Measurements from ENCODE around the gene COL15A1.

The COL15A1 gene

GRCh38 chr9:99063522-99063921 is 119.8 kb downstream of the COL15A1 start:
- DNase-seq: no peak

DNA sequence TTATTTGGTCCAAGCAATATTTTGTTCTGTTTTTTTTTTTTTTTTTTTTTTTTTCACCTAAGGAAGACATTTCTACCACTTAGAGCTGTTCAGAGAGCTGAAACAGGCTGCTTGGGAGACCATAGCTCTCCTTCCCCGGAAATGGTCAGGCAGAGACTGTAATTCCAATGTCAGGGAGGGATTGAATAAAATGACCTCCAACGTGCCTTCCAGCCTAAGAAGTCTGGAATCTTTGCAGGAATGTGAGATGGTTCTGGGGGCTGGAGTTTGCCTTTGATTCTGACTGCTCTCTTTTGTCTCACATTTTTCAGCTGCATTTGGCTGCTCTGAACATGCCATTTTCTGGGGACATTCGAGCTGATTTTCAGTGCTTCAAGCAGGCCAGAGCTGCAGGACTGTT is 122.9 kb downstream of the COL15A1 start:
- DNase-seq: no peak

DNA sequence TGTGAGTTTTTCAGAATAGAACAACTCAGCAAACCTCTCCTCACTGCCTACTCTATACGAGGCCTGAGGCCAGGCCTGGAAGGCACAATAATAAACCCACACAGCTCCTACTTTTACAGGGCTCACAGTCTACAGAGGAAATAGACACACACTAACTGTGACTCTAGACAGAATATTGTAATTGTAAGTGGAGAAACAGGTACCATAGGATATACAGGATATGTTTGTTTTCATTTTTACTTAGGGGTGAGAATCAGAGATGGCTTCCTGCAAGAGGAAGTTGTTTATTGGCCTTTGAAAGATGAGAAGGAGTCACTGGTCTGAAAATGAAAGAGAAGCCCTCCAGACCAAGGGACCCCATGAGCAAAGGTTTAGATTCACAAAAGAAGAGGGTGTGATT is 125.4 kb downstream of the COL15A1 start:
- DNase-seq: no peak

GRCh38 chr9:99069546-99069945 is 125.8 kb downstream of the COL15A1 start:
- DNase-seq: no peak

GRCh38 chr9:99070681-99071080 is 127.0 kb downstream of the COL15A1 start:
- no peak for DNase-seq

DNA sequence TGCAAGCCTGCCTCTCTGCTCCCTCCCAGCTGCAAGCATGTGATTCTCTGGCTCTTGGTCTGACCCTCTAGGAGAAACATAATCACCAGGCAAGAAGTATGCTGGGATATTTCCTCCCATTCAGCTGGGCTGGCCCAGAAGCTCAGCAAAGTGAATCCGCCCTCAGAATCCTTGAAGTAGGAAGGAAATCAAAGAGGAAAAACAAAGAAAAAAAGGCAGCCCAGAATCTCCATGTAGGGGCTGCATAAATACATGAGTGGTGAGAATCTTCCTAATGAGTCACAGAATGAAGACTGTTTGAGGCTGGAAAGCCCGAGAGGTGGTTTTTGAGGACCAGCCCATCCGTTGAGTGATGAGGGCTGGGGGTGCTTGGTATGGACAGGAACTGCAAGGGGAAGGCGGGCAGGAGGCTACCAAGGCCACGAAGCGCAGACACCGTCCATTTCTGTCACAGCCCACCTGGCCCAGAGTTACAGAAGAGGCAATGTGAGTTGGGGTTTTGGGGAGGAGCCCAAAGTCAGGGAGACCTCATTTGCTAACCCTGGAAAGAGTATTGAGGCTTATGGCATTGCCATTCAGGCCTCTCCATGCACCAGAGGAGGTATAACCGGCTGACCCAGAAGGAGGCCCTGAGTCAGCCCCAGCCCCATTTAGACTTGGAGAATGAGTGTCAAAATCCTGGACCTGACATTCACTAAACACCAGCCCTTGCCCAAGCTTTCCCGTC is 127.8 kb downstream of the COL15A1 start:
- no peak for DNase-seq

GRCh38 chr9:99072040-99072394 is 128.3 kb downstream of the COL15A1 start:
- no peak for DNase-seq

DNA sequence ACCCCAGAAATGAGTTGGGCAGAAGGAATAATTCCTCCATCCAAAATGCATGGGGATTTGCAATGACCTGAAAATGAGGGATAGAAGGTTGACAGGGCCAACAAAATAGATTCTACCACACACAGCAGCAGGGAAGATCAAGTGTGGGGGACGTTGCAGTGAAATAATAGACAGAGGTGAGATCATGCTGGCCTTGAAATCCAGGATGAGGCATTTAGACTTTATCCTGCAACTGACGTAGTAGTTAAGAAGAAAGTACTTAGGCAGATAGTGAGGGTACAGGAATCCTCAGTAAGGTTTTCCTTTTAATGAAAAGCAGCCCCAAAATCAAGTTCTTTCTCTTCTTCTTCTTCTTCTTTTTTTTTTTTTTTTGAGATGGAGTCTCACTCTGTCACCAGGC is 129.6 kb downstream of the COL15A1 start:
- no peak for DNase-seq

DNA sequence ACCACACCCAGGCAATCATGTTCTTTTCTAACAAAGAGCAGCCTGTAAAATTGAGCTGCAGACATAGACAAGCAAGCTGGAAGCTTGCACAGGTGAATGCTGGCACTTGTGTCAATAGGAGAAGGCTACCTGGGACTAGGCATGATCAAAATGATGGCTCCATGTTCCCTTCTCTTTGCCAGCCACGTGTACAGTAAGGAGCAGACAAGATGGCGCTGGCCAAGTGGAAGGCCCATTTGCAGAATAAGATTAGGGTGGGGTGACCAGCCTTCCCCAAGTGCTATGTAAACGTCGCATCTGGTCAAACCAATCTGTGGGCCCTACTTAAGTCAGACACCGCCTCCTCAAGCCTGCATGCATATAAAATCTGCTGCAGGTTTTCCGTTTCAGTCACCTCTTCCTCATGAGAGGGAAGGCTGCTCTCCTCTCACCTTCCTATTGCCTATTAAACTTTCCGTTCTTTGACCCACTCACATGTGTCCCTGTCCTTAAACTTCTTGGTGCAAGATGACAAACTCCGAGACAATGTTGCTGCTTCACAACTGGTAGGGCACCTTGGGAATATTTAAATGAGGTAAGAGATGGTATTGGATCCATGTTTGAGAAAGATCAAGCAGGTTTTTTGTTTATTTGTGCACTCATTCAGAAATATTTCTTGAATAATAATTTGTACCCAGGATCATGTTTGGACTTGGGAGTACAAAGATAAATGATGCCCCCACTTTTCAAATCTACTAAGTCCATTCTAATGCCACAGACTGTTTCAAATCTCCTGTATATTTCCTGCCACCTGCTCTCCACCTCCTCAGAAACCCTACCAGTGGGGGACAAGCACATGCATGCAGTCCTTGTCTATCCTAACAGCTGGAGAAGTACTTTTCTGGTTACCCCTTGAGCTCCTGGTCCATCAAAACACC is 130.5 kb downstream of the COL15A1 start:
- DNase-seq: no peak

- DNase-seq: no peak
These were observed 131.2 kb downstream of the COL15A1 start for GRCh38 chr9:99074902-99075245.

DNA sequence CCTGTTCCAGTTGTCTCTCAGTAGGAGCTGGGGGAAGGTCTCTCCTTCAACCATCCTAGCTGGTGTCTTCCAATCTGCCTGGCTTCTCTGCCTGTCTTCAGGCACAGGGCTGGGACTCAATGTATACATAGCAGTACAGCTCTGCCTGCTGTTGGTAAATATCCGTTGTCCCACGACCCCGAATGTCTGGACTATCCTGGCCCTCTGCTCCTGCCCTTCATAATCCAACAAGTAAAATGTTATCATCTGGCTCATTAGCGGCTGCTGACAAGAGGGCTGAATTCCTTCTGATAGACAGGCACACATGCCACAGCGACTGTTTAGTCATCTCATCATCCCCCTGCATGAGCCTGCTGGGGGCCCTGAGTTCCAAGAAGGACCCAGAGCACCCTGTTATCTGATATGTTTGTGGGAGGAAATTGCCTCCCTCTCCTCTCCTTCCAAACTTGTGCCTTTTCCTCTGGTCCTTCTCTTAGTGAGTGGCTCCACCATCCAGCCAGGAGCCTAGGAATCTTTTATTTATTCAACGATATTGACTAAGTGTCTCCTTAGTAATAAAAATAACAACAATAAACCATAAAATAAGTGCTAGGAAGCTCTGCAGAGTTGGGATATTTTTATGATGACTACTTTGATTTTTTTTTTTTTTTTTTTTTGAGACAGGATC is 131.7 kb downstream of the COL15A1 start:
- DNase-seq: no peak

- DNase-seq: no peak
These were observed 132.3 kb downstream of the COL15A1 start for GRCh38 chr9:99076030-99076429.

- no peak for DNase-seq
These were observed 132.9 kb downstream of the COL15A1 start for GRCh38 chr9:99076483-99077171.

DNA sequence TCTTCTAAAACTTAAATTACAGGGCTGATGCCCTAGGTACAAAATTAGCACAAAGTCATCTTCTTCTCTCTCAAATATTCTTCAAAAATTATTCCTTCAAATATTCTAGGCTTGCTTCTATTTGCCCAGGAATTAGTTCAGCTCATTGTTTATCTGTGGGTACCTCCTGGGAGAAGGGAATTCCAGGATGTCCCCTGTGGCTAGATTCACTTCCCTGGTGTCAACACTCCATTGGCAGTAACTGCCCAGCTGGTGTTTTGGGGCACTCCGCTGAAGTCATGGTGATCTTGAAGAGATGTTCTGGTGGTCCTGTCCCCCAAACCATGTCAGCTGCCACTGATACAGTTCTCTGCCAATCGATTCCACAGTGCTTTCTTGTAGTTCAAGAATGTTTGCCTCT is 135.0 kb downstream of the COL15A1 start:
- no peak for DNase-seq

DNA sequence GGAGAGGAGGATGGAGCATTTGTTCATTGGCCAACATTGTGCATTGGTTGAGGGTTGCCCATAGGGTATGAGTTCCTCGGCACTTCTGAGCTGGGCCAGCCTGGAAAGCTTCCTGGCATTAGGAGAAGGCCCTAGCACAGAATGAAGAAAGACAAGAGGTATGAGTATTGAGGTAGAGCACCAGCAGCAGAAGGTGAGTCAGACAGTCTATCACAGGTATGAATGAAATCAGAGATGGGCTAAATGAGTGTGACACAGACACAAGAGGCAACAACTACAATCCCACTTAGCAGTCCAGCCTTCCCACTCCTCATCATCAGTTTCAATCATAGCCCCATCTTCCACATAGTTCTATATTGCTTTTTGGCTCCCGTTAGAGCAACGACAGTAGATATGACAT is 135.8 kb downstream of the COL15A1 start:
- DNase-seq: no peak

GRCh38 chr9:99083051-99083450 is 139.3 kb downstream of the COL15A1 start:
- DNase-seq: no peak

DNA sequence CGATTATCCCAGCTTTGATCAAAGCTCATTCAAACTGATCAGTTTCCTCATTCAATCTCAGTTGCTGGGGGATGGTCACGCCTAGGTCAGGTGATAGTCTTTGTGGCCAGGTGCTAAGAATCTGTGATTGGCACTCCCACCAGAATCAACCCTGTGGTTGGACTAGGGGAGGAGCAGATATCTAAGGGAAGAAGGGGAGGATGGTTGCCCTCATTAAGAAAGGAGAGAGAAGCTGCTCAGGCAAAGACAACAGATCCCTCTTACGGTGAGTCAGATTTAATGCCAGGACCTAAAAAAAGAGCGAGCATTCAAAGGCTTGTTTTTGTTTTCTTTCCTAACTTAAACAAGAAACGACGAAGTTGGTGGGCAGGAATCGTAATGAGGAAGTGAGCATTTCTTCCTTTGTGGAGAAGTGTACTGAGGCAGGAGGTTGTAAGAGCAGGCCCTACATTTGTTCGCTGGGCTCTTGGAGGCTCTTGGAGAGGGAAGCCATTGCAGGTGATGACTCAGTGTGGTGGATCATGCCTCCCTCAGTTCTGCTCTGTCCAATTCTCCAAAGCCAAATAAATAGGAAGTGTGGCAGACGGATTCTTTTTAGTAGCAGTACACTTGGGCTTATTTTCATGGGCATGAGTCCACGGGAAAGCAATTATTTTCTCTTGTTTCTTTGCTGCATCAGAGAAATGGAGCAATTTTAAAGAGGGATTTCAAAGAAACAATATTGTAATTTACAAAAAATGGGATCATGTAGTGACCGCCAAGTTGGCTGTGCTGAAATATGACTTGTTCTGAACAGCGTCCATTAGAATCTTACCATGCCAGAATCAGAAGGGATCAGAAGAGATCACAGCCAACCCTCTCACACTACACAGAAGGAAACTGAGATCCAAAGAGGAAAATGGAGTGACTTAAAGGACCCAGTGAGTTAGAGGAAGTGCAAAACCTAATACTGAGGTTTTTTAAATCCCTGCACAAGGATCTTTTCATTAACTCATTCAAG is 142.5 kb downstream of the COL15A1 start:
- DNase-seq: no peak

DNA sequence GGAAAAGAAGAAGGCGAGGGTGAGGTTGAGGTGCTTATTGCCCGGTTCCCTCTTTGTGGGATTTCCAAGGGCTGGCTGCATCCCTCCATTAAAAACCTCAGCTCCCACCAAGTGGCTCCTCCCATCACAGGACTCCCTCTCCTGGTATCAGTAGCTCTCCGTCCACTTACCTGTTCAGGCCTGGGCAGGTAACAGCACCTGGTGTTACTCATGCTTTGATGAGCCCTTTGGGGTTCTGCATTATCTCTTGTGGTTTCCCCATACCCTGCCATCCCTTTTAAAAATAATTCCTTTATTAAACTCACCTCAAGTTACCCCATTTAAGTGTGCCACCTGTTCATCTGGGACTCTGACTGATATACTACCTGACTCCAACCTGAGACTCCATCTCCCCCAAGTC is 143.8 kb downstream of the COL15A1 start:
- DNase-seq: no peak

DNA sequence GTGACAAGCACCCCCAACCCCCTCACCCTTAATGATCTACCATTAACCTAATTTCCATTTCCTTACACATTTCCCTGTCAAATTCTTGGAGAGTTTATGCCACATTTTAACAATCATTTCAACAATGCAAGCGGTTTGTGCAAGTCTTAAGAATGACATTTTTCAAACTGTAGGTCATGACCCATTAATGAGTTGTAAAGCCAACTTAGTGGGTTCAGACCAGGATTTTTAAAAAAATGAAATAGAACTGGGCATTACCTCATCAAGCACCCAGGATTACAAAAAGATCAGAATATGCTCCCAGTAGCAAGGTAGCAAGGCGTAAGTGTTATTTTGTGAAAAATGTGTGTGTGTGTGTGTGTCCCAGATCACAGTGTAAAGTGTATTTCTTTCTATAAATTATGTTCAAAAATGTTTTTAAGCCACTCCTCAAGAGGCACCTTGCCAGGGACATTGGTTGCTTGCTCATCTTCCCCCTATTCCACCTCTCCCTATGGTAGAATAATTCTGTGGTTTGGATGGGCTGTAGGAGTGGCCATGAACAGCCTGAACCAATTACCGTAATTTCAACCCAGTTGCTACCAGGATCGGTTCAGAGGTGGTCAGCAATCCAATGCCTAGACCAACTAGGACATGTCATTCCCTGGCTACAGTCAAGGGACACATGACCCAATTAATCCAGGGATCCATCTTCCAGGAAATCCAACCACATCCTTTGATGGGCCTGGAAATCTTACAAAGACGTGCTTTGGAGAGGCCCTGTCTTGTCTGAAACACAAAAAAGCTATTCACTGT is 146.8 kb downstream of the COL15A1 start:
- DNase-seq: no peak

DNA sequence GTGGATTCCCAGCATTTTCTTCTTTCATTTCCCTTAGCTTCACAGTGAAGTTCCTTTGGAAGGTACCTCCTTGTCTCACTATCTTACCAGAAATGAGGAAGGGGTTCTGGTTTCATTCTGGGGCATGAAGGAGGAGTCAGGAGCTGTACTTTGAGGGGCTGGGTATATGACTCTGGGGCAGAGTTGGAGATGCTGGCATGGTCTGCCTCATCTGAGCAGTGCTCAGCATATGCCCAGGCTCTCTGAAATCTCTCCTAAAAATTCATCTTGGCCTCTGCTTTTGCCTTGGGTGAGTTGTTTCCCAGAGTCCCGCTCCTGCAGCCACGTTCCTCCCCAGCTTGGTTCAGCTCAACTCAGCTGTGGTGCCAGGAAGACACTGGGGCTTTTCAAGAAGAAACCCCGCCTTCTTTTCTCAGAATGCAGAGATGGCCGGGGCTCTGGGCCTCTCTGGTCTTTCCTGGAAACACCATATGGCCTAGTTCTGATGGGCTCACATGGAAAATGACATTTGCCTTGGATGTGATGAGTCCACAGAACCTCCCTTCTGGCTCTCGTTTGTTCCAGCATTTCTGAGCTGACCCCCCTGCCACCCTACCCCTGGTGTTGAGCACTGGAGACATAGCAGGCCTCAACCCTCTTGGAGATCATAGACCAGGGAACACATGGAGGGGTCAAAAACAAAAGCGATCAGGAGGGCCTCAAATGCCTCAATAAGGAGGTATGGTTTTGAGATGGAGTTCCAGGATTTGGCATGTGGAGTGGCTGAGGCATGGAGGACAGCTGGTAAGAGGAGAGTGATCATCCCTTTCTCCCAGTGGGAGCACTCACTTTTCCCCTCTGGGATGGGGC is 149.2 kb downstream of the COL15A1 start:
- no peak for DNase-seq

Data from cortex of kidney (tissue), 1 donor.